ENCODE measurements around the gene HMCN2.

DNA sequence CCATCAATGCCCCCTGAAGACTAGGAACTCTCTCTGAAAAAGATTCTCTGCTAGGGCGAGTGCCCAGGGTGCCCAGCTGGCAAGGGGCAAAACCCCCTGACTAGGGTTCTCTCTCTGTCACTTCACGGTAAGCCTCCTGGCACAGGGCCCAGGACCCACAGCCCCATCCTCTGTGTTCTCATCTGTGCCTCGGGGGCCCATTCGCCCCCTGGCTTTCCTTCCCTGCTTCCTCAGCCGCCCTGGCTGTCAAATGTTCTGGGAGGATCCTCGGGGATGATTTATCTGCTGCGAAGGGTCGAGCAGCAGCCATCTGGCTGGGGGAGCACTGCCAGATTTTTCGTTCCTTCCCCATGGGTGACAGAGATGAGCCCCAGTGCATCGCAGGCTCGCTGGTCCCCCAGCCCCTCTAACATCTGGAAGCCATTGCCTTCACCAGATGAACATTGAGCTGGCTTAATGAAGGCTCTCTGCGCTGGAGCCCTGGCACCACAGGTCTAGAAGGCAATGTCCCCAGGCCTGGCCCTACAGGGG is 24.2 kb downstream of the HMCN2 start:
- TF ChIP-seq, protein P1, sequence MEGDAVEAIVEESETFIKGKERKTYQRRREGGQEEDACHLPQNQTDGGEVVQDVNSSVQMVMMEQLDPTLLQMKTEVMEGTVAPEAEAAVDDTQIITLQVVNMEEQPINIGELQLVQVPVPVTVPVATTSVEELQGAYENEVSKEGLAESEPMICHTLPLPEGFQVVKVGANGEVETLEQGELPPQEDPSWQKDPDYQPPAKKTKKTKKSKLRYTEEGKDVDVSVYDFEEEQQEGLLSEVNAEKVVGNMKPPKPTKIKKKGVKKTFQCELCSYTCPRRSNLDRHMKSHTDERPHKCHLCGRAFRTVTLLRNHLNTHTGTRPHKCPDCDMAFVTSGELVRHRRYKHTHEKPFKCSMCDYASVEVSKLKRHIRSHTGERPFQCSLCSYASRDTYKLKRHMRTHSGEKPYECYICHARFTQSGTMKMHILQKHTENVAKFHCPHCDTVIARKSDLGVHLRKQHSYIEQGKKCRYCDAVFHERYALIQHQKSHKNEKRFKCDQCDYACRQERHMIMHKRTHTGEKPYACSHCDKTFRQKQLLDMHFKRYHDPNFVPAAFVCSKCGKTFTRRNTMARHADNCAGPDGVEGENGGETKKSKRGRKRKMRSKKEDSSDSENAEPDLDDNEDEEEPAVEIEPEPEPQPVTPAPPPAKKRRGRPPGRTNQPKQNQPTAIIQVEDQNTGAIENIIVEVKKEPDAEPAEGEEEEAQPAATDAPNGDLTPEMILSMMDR (IDR thresholded peaks at IDR 0.05), result no peak
- TF ChIP-seq RFX5 (IDR thresholded peaks at IDR 0.05) (no peak), ZFP36 (IDR thresholded peaks at IDR 0.05; ENCODE audit: borderline replicate concordance, partially characterized antibody) (no peak), ESRRA (IDR thresholded peaks at IDR 0.05; ENCODE audit: borderline replicate concordance, low read length) (no peak), POLR2A (IDR thresholded peaks at IDR 0.05; ENCODE audit: low read length) (no peak), JUN (IDR thresholded peaks at IDR 0.05) (no peak), EP300 (IDR thresholded peaks at IDR 0.05) (no peak), RARB (CRISPR knock-in tag; IDR thresholded peaks at IDR 0.05) (no peak), CEBPB (IDR thresholded peaks at IDR 0.05) (no peak), BHLHE40 (IDR thresholded peaks at IDR 0.05; ENCODE audit: low read depth, low read length) (no peak), ZSCAN20 (CRISPR knock-in tag; IDR thresholded peaks at IDR 0.05) (no peak)
- TF ChIP-seq, protein P2, sequence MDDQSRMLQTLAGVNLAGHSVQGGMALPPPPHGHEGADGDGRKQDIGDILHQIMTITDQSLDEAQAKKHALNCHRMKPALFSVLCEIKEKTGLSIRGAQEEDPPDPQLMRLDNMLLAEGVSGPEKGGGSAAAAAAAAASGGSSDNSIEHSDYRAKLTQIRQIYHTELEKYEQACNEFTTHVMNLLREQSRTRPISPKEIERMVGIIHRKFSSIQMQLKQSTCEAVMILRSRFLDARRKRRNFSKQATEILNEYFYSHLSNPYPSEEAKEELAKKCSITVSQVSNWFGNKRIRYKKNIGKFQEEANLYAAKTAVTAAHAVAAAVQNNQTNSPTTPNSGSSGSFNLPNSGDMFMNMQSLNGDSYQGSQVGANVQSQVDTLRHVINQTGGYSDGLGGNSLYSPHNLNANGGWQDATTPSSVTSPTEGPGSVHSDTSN (IDR thresholded peaks at IDR 0.05), result no peak
- TF ChIP-seq, protein P3, sequence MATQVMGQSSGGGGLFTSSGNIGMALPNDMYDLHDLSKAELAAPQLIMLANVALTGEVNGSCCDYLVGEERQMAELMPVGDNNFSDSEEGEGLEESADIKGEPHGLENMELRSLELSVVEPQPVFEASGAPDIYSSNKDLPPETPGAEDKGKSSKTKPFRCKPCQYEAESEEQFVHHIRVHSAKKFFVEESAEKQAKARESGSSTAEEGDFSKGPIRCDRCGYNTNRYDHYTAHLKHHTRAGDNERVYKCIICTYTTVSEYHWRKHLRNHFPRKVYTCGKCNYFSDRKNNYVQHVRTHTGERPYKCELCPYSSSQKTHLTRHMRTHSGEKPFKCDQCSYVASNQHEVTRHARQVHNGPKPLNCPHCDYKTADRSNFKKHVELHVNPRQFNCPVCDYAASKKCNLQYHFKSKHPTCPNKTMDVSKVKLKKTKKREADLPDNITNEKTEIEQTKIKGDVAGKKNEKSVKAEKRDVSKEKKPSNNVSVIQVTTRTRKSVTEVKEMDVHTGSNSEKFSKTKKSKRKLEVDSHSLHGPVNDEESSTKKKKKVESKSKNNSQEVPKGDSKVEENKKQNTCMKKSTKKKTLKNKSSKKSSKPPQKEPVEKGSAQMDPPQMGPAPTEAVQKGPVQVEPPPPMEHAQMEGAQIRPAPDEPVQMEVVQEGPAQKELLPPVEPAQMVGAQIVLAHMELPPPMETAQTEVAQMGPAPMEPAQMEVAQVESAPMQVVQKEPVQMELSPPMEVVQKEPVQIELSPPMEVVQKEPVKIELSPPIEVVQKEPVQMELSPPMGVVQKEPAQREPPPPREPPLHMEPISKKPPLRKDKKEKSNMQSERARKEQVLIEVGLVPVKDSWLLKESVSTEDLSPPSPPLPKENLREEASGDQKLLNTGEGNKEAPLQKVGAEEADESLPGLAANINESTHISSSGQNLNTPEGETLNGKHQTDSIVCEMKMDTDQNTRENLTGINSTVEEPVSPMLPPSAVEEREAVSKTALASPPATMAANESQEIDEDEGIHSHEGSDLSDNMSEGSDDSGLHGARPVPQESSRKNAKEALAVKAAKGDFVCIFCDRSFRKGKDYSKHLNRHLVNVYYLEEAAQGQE (IDR thresholded peaks at IDR 0.05), result no peak
- TF ChIP-seq, protein P4, sequence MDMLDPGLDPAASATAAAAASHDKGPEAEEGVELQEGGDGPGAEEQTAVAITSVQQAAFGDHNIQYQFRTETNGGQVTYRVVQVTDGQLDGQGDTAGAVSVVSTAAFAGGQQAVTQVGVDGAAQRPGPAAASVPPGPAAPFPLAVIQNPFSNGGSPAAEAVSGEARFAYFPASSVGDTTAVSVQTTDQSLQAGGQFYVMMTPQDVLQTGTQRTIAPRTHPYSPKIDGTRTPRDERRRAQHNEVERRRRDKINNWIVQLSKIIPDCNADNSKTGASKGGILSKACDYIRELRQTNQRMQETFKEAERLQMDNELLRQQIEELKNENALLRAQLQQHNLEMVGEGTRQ (IDR thresholded peaks at IDR 0.05), result no peak
